ENCODE data around the gene HK3.

The HK3 gene

DNA sequence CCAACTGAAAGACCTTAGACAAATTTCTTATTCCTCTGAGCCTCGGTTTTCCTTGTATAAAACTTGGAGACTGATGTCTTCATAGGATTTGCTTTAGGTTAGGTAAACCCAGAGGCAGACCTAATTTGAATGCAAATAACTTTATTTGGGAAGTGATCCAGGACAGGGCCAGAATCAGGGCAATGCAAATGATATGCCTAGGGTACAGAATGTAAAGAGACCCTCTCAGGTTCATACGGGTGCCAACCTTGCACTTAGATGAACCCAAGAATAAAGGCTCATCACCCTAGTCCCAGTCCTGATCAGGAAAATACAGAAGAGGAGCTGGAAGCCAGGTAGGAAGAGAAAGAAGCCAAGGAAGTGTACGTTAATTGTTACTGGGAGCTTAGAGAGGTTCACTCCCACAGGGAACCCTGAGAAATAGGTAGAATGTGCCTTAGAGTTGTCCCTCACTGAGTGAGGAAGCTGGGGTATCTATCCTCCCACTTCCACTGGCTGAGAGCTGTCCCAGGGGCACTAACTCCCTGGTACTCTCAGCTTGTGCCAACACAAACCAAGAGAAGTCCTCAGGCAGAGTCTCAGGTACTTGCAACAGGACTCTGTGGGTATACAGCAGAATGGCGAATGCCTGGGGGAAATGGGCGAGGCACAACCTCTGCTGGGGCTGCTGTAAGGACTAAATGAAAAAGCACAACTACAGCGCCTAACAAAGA is 3.1 kb upstream of the HK3 start:
- DNase-seq (ENCODE audit: low read depth), result no peak

GRCh38 chr5:176901260-176902101 is 2.3 kb upstream of the HK3 start:
- DNase-seq (ENCODE audit: low read depth), result no peak

- DNase-seq (ENCODE audit: low read depth), result no peak
Observed at GRCh38 chr5:176900780-176901204, 1.6 kb upstream of the HK3 start.

DNA sequence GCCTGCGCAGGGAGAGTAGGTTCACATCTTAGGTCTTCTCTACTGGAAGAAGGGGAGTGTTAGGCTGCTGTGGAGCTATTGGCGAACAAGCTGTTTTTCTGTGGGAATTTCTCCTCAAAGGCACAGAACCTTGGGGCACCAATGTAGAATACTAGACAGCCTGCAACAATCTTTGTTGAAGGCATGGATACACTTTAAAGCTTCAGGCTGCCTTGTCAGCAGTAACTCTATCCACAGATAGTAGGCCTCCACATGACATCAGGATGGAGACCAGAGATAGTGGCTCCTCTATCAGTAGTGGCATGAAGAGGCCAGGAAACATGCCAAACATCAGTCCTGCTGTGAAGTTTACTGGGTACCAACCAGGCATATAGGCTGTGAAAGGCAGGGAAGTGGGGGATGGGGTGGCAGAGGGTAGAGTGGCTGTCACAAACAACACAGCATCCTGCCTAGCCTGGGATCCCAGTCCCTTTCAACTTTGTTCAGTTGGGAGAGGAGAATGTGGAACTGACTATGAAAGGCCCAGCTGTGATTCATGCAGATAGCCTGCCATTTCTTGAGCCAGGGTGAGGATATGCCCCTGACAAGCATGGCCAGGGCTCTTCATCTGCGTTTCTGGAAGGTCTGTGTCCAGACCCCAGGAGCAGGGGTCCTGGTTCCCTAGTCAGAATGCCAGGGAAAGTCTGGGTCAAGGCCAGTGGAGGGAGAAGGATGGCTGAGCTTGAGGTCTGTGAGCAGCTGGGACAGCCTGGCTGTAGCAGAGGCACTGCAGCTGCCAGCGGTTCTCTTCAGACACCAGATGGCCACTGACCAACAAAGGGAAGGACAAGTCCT is 1.0 kb upstream of the HK3 start:
- DNase-seq (ENCODE audit: low read depth), result no peak

DNA sequence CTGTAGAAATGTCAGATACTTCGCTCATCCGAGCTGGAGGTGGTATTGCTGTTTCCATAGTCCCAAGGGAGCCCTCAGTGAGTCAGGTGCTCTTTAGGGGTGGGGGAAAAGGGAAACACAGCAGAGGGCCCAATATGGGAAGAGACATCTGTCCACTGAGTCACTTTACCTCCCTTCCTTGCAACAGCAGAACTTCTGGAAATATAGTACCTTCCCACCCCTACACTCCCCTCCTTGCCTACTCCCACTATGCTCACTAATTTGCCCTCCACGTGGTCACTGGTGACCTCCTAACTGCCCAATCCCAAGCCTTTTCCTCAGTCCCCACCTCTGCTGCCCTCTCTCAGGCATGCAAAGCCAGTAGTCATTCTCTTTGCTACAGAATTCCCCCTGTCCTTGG is 1.9 kb downstream of the HK3 start:
- no peak for DNase-seq (ENCODE audit: low read depth)

DNA sequence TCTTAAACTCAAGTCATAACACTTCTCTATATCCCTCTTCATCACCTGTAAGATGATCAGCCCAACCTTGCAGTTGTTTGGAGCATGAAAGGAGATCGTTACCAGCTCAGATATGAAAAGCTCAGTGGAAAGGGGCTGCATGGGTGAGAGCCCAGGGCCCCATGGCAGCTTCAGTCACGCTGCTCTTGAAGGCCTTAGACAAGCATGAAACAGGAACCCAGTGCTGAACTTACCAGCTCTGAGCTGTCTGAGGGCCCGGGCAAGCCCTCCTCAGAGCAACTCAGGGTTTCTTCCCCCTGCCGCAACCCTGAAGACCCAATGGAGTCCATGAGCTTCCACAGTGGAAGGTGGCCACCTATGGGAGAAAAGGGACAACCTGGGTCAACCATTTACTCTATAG is 3.3 kb downstream of the HK3 start:
- no peak for DNase-seq (ENCODE audit: low read depth)

DNA sequence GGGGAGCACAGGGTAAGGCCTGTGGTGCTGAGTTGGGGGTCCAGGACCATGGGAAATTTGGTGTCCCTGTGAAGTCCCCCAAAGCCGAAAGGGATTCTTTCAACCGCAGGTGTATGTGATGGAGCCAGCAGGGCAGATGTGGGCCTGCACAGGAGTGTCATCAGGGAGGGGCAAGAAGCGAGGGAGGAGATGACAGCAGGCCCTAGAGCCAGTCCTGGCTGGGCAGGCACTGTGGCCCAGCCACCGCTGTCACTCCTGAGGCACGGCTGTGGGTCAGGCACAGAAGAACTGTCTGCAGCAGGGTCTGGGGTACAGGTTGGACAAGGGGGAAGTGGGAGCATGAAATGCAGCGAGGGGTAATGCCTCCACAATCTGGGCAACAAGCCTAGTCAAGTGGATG is 4.8 kb downstream of the HK3 start:
- no peak for DNase-seq (ENCODE audit: low read depth)

DNA sequence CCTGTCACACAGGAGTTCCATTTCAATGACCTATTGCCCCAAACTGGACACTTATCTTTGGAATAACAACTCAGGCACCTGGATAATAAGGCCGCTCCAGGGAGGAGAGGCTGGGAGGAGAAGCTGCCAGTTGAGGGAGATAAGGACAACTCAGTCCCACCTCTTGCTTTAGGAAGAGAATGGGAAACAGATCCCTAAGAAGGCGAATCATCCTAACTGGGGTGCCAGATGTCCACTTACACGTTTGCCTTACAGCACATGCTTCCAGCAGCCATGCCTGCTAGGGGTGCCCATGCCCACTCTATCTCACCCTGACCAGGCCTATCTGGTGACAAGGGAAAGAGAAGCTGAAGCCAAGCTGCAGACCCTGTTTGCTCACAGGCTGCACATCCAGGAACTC is 6.5 kb downstream of the HK3 start:
- DNase-seq (ENCODE audit: low read depth), result no peak

GRCh38 chr5:176891331-176891958 is 7.7 kb downstream of the HK3 start:
- DNase-seq (ENCODE audit: low read depth), result no peak

GRCh38 chr5:176890455-176891330 is 8.5 kb downstream of the HK3 start:
- DNase-seq (ENCODE audit: low read depth), result no peak

DNA sequence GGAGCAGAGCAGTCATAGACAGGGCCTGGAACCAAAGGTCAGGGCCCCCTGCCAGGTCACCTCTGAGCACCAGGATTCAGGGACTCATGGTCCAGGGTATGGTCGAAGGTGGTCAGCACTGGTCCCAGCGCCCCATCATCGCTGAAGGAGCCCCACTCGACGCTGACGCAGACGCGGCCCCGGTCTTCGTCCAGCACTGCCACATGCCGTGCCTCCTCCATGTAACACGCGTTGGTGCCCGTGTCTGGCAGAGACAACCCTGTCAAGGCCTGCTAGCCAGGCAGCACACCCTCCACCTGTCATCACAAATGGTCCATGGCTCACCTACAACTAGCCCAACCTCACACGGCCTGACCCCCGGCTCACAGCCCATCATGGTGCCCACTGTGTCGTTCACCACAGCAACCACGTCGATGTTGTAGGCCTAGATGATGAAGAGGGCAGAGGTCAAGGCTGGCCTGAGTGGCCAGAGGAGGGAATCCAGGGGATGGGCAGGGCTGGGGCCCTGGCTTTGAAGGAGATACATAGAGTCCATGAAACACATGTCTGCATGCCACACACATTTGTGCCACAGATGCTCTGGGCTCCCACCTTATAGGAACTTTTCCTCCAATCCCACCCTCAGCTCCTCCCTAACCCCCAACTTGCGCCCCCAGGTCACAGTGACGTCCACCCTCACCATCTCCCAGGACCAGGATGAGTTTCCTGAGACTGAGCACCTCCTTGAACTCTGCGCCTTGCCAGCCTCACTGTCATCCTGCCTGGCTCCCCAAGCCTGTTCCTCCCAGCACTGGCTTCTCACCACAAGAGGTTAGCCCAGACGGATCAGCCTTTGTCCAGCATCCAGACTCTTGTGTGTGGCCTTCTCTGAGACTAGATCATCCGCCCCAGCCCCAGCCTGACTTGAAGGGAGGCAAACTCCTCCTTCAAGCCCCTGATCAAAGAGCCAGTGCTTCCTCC is 9.5 kb downstream of the HK3 start:
- no peak for DNase-seq (ENCODE audit: low read depth)

- no peak for DNase-seq (ENCODE audit: low read depth)
Observed at GRCh38 chr5:176888865-176889165, 10.3 kb downstream of the HK3 start.

GRCh38 chr5:176888016-176888864 is 10.9 kb downstream of the HK3 start:
- DNase-seq (ENCODE audit: low read depth), result no peak

GRCh38 chr5:176887252-176887849 is 11.8 kb downstream of the HK3 start:
- no peak for DNase-seq (ENCODE audit: low read depth)

GRCh38 chr5:176886336-176887251 is 12.6 kb downstream of the HK3 start:
- no peak for DNase-seq (ENCODE audit: low read depth)

GRCh38 chr5:176884571-176884890 is 14.6 kb downstream of the HK3 start:
- no peak for DNase-seq (ENCODE audit: low read depth)

DNA sequence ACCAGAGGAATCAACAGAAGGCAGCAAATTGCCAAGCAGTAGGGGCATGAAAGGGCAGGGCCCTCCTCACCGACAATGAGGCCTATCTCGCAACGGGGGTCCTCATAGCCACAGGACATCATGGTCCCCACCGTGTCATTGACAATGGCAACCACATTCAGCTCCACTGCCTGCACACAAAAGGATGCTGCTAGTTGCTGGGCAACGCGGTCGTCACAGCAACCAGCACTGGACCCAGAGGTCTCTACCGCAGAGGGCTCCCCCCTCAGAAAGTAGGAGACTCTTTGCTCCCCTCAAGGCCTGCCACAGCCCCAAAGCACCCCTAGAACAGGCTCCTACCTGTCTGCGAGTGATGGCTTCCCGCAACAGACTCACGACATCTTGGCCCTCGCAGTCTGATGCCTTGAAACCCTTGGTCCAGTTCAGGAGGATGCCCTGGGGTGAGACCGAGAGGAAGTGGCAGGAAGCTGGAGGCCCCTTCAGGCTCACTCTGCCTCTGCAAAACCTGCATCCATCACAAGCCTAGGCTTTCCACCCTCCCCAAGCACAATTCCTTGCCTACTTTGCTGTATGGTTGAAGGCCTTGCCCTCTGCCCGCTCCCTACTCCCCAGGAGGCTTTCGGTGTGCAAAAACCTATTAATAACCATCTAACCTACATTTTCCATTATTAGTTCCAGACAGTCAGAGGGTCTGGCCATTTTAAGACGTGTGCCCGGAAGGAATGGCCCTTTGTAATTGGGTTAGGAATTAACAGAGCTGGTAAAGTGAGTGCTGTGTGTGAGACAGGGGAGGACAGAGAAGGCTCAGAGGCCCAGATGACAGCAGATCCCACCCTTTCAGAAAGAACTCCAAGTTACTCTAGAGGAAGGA is 15.2 kb downstream of the HK3 start:
- DNase-seq (ENCODE audit: low read depth), result no peak

All from stimulated activated CD8-positive, alpha-beta memory T cell treated with anti-CD3 and anti-CD28 coated beads, Interleukin-15, amount 100 ng/mL, for 24 hours (primary cell).